A673 (cell line): ENCODE data around the gene HERC4. TPM values are rescaled to one million over a fixed set of nuclear protein-coding genes. Genes with fewer than 3 reads are reported as not detected.
"Not testable (repeated sequence)": the region's sequence is repeated elsewhere in the genome, so short reads cannot be mapped to it uniquely, and the experiment has no call there.

Source experiments
- BruUV-seq: library from RNA; stranded (reverse); fragments of 400-500 nt; replicated peaks from 2 replicates; lab custom pipeline; 2021; lab: Mats Ljungman, UMichigan
- CTCF ChIA-PET: fragments of 300-600 bp; sonication (Branson Sonifier 250); formaldehyde crosslinking; loops from one replicate; lab custom pipeline; 2022; ENCODE audit warnings: antibody characterized with exemption; lab: Charles Lee
- POLR2A ChIA-PET: fragments of 300-600 bp; sonication (Branson Sonifier 250); formaldehyde crosslinking; loops from one replicate; lab custom pipeline; 2022; ENCODE audit warnings: antibody characterized with exemption; ENCODE audit not compliant: low non-redundant PET; lab: Charles Lee
- DNase-seq: peaks from one replicate; pipeline ENCODE4 v3.0.0-alpha.2; 2015; ENCODE audit warnings: low spot score
- H3K27ac ChIP-seq: fragments of 200-600 bp; sonication (generic); 2 replicates; pipeline ENCODE4 v1.5.1; 2016; ENCODE audit warnings: mixed run types, low read depth, mild to moderate bottlenecking, mixed read lengths, antibody characterized with exemption, low read length; ENCODE audit not compliant: poor library complexity, severe bottlenecking
- H3K27me3 ChIP-seq: fragments of 200-600 bp; sonication (generic); replicated peaks from 2 replicates; pipeline ENCODE4 v1.6.1; 2017; ENCODE audit warnings: mixed run types, low read depth, mild to moderate bottlenecking, mixed read lengths, antibody characterized with exemption, low read length; ENCODE audit not compliant: insufficient read depth, poor library complexity
- H3K36me3 ChIP-seq: fragments of 200-600 bp; sonication (generic); 2 replicates; pipeline ENCODE4 v1.6.1; 2016; ENCODE audit warnings: mixed run types, mild to moderate bottlenecking, mixed read lengths, antibody characterized with exemption, low read length; ENCODE audit not compliant: insufficient read depth, poor library complexity, severe bottlenecking
- H3K4me1 ChIP-seq: fragments of 200-600 bp; sonication (generic); 2 replicates; pipeline ENCODE4 v1.6.1; 2017; ENCODE audit warnings: mixed run types, mild to moderate bottlenecking, mixed read lengths, antibody characterized with exemption, low read length; ENCODE audit not compliant: insufficient read depth, poor library complexity, severe bottlenecking
- H3K4me3 ChIP-seq: fragments of 200-600 bp; sonication (generic); 2 replicates; pipeline ENCODE4 v1.5.1; 2016; ENCODE audit warnings: low read depth, mixed run types, mild to moderate bottlenecking, mixed read lengths, low read length; ENCODE audit not compliant: poor library complexity, severe bottlenecking
- H3K9me3 ChIP-seq: fragments of 200-600 bp; sonication (generic); 2 replicates; pipeline ENCODE4 v1.6.1; 2016; ENCODE audit warnings: mixed run types, low read depth, mild to moderate bottlenecking, mixed read lengths, antibody characterized with exemption, low read length; ENCODE audit not compliant: poor library complexity, severe bottlenecking
- EZH2 ChIP-seq: fragments of 200-600 bp; sonication (generic); IDR thresholded peaks from 2 replicates; pipeline ENCODE4 v1.6.1; 2017; ENCODE audit warnings: borderline replicate concordance, low read depth, mild to moderate bottlenecking, mixed read lengths, antibody characterized with exemption, low read length; ENCODE audit not compliant: poor library complexity, severe bottlenecking
- intact Hi-C: fragments of 100-400 bp; cut with micrococcal nuclease; formaldehyde crosslinking; loops from one replicate; pipeline ENCODE4 v1.10.0; 2022; ENCODE audit not compliant: unreplicated experiment
- total RNA-seq: library from RNA; stranded (reverse); gene quantifications from 2 replicates; pipeline ENCODE4 v1.2.3, GENCODE V29; 2021
- TF ChIP-seq, protein P1 (sequence below): fragments of 300-800, 200-600 bp; sonication (generic); conservative IDR thresholded peaks from 2 replicates; pipeline ENCODE4 v1.5.1; 2017; ENCODE audit warnings: low read depth, mild to moderate bottlenecking, antibody characterized with exemption, low read length, moderate library complexity, mixed read lengths

The HERC4 gene
- total RNA-seq, 1 experiment from 2014 or later = 52.2 TPM

DNA sequence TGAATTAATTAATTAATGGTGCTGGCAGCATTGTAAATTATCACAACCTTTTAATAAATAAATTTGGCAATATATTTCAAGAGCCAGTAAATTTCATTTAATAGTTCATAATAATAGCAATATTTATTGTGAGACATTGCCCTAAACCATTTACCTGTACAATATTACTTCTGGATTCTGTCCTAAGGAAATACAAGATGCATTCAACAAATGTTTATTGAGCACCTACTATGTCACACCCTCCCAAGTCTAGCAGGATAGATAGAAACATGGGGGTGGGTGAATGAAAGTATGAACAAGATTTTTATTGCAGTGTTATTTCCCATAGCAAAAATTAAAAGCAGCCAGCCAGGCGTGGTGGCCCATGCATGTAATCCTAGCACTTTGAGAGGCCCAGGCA lies 4.4 kb upstream of the HERC4 start:
- no peaks in the 10 kb centered on the region for H3K27me3 ChIP-seq
- no peak overlapping the region for H3K27ac ChIP-seq
- CTCF ChIA-PET = no interaction called here
- no peaks in the 10 kb centered on the region for H3K36me3 ChIP-seq
- no TSS peak for BruUV-seq
- peaks cover 19% of the 10 kb centered on the region for H3K4me1 ChIP-seq
- H3K9me3 ChIP-seq = no peaks in the 10 kb centered on the region
- POLR2A ChIA-PET = no interaction called here
- no peak overlapping the region for H3K4me3 ChIP-seq
- DNase-seq = no peak
- intact Hi-C loops = loop anchor here (10.0 kb wide), 2 partner anchors 195 to 255 kb away; partner anchors contain the start of genes HNRNPH3, PBLD and SIRT1
- TF ChIP-seq EZH2 = no peak
- TF ChIP-seq, protein P1, sequence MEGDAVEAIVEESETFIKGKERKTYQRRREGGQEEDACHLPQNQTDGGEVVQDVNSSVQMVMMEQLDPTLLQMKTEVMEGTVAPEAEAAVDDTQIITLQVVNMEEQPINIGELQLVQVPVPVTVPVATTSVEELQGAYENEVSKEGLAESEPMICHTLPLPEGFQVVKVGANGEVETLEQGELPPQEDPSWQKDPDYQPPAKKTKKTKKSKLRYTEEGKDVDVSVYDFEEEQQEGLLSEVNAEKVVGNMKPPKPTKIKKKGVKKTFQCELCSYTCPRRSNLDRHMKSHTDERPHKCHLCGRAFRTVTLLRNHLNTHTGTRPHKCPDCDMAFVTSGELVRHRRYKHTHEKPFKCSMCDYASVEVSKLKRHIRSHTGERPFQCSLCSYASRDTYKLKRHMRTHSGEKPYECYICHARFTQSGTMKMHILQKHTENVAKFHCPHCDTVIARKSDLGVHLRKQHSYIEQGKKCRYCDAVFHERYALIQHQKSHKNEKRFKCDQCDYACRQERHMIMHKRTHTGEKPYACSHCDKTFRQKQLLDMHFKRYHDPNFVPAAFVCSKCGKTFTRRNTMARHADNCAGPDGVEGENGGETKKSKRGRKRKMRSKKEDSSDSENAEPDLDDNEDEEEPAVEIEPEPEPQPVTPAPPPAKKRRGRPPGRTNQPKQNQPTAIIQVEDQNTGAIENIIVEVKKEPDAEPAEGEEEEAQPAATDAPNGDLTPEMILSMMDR = no peak

DNA sequence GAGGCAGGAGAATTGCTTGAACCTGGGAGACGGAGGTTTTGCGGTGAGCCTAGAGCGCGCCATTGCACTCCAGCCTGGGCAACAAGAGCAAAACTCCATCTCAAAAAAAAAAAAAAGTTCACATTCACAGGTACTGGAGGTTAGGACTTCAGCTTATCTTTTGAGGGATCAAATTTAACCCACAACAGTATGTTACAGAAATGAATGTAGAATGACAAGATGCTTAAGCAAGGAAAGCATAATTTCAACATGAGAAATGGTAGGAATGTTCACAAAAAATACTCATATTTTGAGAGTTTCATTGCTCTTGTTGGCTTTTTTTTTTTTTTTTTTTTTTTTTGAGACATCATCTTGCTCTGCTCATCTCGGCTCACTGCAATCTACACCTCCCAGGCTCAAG lies 1.9 kb upstream of the HERC4 start:
- ChIA-PET CTCF (no interaction called here), POLR2A (no interaction called here)

DNA sequence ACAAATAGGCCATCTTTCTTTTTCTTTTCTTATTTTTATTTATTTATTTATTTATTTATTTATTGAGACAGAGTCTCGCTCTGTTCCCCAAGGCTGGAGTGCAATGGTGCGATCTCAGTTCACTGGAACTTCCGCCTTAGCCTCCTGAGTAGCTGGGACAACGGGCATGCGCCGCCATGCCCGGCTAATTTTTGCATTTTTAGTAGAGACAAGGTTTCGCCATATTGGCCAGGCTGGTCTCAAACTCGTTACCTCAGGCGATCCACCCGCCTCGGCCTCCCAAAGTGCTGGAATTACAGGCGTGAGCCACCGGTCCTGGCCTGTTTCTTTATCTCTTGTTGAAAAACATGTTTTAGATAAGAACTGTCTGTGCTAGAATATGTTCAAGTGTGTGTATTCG lies 998 bp upstream of the HERC4 start:
- H3K9me3 ChIP-seq, BruUV-seq, POLR2A ChIA-PET, DNase-seq, CTCF ChIA-PET, H3K4me3 ChIP-seq, H3K27ac ChIP-seq, H3K36me3 ChIP-seq, H3K27me3 ChIP-seq: not testable (repeated sequence)
- peaks cover 23% of the 10 kb centered on the region for H3K4me1 ChIP-seq
- intact Hi-C loops = loop anchor here (10.0 kb wide), 2 partner anchors 191 to 259 kb away; partner anchors contain the start of genes HNRNPH3, PBLD and SIRT1

More for the DNA sequence above, 1.9 kb upstream of the HERC4 start:
- intact Hi-C loops = loop anchor here (10.0 kb wide), 2 partner anchors 192 to 258 kb away; partner anchors contain the start of genes HNRNPH3, PBLD and SIRT1
- Histone ChIP-seq H3K36me3 (no peaks in the 10 kb centered on the region), H3K4me3 (no peak overlapping the region), H3K27ac (no peak overlapping the region), H3K4me1 (peaks cover 16% of the 10 kb centered on the region), H3K27me3 (no peaks in the 10 kb centered on the region), H3K9me3 (no peaks in the 10 kb centered on the region)
- BruUV-seq = no TSS peak
- TF ChIP-seq EZH2 = no peak
- TF ChIP-seq, protein P1 = no peak
- no peak for DNase-seq

DNA sequence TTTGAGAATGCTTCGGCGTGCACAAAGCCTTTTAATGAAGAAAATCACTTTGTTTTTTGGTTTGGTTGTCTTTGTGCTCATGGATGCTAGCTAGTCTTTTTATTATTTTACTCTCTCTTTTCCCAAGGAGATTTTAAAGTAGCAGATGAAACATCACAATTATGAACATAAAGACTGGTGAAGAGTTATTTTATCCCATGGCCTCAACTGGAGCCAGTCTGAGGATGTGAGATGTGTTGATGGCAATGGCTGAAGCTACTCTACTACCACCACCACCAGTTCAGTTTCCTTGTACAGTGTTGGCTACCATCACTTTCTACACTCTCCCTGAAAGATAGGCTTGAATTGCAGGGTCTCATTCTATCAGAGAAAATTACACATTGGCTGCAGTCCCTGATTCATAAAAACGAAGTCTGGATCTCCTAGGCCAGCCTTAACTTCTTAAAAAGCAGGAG lies 494 bp upstream of the HERC4 start:
- Histone ChIP-seq H3K9me3 (no peaks in the 10 kb centered on the region), H3K4me1 (peaks cover 23% of the 10 kb centered on the region), H3K27ac (no peak overlapping the region), H3K27me3 (no peaks in the 10 kb centered on the region), H3K4me3 (no peak overlapping the region), H3K36me3 (no peaks in the 10 kb centered on the region)
- intact Hi-C loops = loop anchor here (10.0 kb wide), 2 partner anchors 191 to 259 kb away; partner anchors contain the start of genes HNRNPH3, PBLD and SIRT1
- CTCF ChIA-PET = no interaction called here
- no peak for DNase-seq
- TF ChIP-seq, protein P1 = no peak
- no peak for TF ChIP-seq EZH2
- BruUV-seq = TSS peak; percentile 91
- POLR2A ChIA-PET = no interaction called here
